Measurements from ENCODE around the gene ABCC10. TPM values are rescaled to one million over a fixed set of nuclear protein-coding genes. Genes with fewer than 3 reads are reported as not detected.

The ABCC10 gene
- total RNA-seq, 6 experiments from 2014 or later: 5.8 to 10.7 (median 7.5) TPM

- Histone ChIP-seq H3K9me3 (no peaks in the 10 kb centered on the region), H3K27ac (no peak overlapping the region), H3K4me3 (no peak overlapping the region), H3K27me3 (no peaks in the 10 kb centered on the region), H3K4me1 (no peaks in the 10 kb centered on the region), H3K36me3 (no peaks in the 10 kb centered on the region)
- intact Hi-C loops (cut with DNase I): loop anchor here in 1 of 2 donors (5.0 kb wide), 1 partner anchor 87 kb away; no protein-coding TSS in a partner anchor
- 72% methylated on average over 3 of the region's 3 CpGs for WGBS (ENCODE audit: insufficient coverage, low coverage, low lambda C conversion rate, missing lambda C conversion rate)
- DNase-seq (no peak), ATAC-seq (no peak)
- no peak for TF ChIP-seq POLR2A (IDR thresholded peaks at IDR 0.05)
- no peak for TF ChIP-seq CTCF (IDR thresholded peaks at IDR 0.05)
Measured at GRCh38 chr6:43399932-43400487, 27.3 kb upstream of the ABCC10 start.

GRCh38 chr6:43401730-43402129 lies 25.6 kb upstream of the ABCC10 start:
- intact Hi-C loops (cut with DNase I): loop anchor here in 1 of 2 donors (5.0 kb wide), 1 partner anchor 86 kb away; no protein-coding TSS in a partner anchor
- Histone ChIP-seq H3K27me3 (no peaks in the 10 kb centered on the region), H3K27ac (no peak overlapping the region), H3K36me3 (no peaks in the 10 kb centered on the region), H3K4me3 (no peak overlapping the region), H3K9me3 (no peaks in the 10 kb centered on the region), H3K4me1 (no peaks in the 10 kb centered on the region)
- no peak for TF ChIP-seq CTCF (IDR thresholded peaks at IDR 0.05)
- no peak for TF ChIP-seq POLR2A (IDR thresholded peaks at IDR 0.05)
- ATAC-seq (no peak), DNase-seq (no peak)
- 83% methylated on average over 3 of the region's 3 CpGs for WGBS (ENCODE audit: insufficient coverage, low coverage, low lambda C conversion rate, missing lambda C conversion rate)

- no peak for DNase-seq
- H3K4me1 ChIP-seq: no peaks in the 10 kb centered on the region
- no peak for ATAC-seq
- intact Hi-C loops (cut with DNase I): loop anchor here in 1 of 2 donors (5.0 kb wide), 1 partner anchor 84 kb away; no protein-coding TSS in a partner anchor
- TF ChIP-seq CTCF (IDR thresholded peaks at IDR 0.05) (no peak), POLR2A (IDR thresholded peaks at IDR 0.05) (no peak)
- no peak overlapping the region for H3K27ac ChIP-seq
- WGBS (ENCODE audit: insufficient coverage, low coverage, low lambda C conversion rate, missing lambda C conversion rate): 65% methylated on average over 1 of the region's 1 CpG
- H3K36me3 ChIP-seq: no peaks in the 10 kb centered on the region
- no peaks in the 10 kb centered on the region for H3K9me3 ChIP-seq
- H3K4me3 ChIP-seq: no peak overlapping the region
- no peaks in the 10 kb centered on the region for H3K27me3 ChIP-seq
Measured at GRCh38 chr6:43402820-43403219, 24.5 kb upstream of the ABCC10 start.

- H3K9me3 ChIP-seq: no peaks in the 10 kb centered on the region
- no peak overlapping the region for H3K4me3 ChIP-seq
- H3K36me3 ChIP-seq: no peaks in the 10 kb centered on the region
- no peak overlapping the region for H3K27ac ChIP-seq
- no peaks in the 10 kb centered on the region for H3K27me3 ChIP-seq
- H3K4me1 ChIP-seq: no peaks in the 10 kb centered on the region
- intact Hi-C loops (cut with DNase I): no loop called here
- WGBS (ENCODE audit: insufficient coverage, low coverage, low lambda C conversion rate, missing lambda C conversion rate): 36% methylated on average over 3 of the region's 3 CpGs
- TF ChIP-seq CTCF (IDR thresholded peaks at IDR 0.05) (no peak), POLR2A (IDR thresholded peaks at IDR 0.05) (no peak)
- DNase-seq (no peak), ATAC-seq (no peak)
Measured at GRCh38 chr6:43405354-43405753, 22.0 kb upstream of the ABCC10 start.
